ENCODE results near the gene NDRG3.
"Not testable (repeated sequence)": the region's sequence is repeated elsewhere in the genome, so short reads cannot be mapped to it uniquely, and the experiment has no call there.

NDRG3 gene

GRCh38 chr20:36758276-36758675, 12.4 kb upstream of the NDRG3 start:
- DNase-seq = no peak

DNA sequence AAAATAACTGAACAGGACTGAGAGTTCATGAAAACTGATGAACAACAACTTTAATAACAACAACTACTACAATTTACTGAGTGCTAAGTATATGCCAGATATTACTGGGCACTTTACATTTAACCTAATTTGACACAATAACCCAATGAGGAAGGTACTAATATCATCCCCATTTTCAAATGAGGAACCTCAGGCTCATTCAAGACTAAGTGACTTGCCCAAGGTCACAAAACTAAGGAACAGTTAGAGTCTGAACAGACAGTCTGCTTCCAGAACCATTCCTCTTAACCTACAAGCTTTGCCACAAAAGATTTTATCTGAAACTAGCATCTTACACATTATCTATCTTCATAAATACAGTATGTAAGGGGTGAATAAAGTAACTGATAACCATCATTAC, 10.6 kb upstream of the NDRG3 start:
- no peak for DNase-seq

DNA sequence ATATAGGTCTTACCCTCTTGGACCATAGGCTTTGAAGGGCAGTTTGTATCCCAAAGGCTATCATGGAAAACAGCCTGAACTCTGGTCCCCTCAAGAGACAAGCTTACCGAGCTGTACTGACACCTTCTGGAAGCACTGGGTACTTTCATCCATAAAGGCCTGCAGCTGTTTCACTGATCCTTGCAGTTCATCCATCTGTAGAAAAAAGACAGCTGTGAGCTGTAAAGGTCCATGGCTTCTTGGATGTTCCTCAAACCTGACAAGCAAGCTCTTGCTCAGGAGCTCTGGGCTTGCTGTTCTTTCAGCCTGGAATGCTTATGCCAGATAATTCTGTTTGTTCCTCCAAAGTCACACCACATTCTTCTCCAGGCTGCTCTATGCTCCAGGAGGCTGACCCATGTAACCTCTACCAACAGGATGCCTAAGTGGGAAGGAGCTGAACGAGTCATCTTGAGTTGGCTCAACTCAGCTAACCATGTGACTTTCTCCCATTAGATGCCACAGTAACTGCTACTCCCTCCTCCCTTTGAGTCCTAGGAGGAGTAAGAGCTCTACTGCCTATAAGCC, 8.8 kb upstream of the NDRG3 start:
- DNase-seq = peak; percentile 69

GRCh38 chr20:36752582-36752981, 6.7 kb upstream of the NDRG3 start:
- no peak for DNase-seq

GRCh38 chr20:36745234-36745926, 510 bp downstream of the NDRG3 start:
- DNase-seq = no peak

DNA sequence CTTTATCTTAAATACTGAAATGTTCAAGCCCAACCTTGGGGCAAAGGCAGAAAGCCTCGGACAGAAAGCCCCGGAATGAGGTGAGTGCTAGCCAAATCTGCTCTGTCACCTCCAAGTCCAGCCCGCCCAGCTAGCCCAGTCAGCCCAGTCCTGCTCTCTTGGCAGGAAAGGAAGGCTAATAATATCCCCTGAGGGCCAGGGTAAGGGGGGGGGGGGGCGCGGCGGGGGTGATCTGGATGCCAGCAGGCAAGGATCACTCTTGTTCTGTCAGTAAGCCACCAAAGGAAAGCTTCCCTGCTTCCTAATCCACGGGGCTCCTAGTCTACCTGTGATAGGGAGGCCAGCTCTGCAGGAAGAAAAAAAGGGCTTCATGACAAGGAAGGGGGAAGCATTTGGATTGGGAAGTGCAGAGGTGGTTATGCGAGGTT, 1.1 kb downstream of the NDRG3 start:
- no peak for DNase-seq

DNA sequence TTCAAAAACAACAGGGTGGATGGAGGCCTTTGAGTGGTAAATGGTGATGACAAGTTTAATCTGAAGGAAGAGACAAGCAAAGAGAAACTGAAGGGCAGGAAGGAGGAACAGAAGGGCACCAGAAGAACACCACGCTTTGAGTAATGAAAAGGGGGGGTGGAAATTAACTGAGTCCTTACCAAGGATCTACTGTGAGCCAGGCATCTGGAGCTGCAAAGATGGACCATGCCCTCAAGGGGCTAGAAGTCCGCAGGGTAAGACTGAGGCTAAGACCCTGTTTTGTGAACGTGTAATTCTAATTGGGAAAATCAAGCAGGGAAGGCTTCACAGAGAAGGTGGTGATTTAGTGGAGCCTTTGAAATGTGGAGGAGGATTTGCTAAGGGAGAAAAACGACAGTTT, 1.6 kb downstream of the NDRG3 start:
- DNase-seq = no peak

DNA sequence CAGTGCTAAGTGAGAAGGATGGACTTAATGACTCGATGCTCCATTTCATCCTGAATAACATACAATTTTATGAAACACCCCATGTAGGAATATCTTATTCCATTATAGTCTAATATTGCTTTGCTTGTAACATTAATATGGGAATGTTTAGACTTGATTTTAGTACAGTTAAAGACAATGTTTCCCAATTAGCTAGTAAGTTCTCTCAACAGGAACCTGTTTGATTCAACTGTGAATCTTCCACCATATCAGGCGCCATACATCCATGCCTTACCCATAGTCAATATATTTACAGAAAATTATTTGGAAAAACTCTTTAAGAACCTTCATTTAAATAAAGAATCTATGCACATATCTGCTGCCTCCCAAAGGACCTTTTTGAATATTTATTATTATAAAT, 3.3 kb downstream of the NDRG3 start:
- DNase-seq = no peak

GRCh38 chr20:36741072-36741471, 4.8 kb downstream of the NDRG3 start:
- no peak for DNase-seq

DNA sequence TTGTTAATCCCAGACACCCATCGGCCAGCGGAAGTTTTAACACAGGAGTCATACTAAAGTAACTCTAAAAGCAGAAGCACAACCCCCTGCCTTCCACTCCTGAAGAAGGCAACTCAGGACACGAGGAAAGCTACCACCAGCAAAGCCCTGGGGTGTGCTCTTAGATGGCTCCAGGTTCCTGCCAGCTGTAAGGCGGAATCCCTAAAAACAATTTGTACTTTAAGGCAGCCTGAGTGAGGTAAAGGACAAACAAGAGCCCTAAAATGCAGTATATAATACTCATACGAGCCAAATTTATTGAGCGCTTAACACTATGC, 8.7 kb downstream of the NDRG3 start:
- DNase-seq = no peak

GRCh38 chr20:36736451-36737182, 9.3 kb downstream of the NDRG3 start:
- DNase-seq = no peak

DNA sequence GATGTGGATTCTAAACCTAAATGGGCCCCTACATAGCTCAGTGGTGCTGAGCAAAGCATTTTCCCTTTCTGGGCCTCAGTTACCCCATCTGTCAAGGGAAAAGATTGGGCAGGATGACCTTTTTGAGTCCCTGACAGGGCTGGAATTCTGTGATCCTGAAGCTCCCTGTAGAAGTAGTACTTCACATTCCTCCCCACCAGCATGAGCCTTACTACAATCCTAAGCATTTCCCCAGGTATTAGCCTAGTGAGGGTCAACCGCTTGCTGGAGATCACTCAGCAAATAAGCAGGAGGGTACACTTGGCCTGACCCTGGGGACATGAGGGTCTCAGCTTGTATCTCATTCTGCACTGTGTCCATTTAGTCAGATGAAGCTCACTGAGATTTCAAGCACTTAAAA, 13.4 kb downstream of the NDRG3 start:
- no peak for DNase-seq

DNA sequence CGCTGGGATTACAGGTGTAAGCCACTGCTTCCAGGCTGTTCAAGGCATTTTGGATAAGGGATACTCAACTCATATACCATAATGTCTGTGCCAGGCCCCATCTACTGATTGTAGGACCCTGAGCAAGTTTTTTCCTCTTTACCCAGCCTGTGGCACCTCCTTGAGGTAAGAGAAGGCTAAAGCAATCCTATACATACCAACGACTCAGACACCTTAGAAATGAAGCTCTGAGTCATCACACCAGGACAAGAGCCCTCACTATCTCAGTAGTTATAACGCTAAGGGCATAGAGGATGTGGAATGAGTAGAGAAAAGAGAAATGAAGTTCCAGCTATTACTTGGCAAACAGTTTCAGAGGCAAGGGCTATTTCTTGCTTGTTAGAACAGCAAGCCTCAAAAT, 16.9 kb downstream of the NDRG3 start:
- no peak for DNase-seq

- DNase-seq = no peak
Observed at GRCh38 chr20:36726168-36726567, 19.7 kb downstream of the NDRG3 start.

- DNase-seq = peak; percentile 65
Observed at GRCh38 chr20:36720510-36720909, 25.4 kb downstream of the NDRG3 start.

DNA sequence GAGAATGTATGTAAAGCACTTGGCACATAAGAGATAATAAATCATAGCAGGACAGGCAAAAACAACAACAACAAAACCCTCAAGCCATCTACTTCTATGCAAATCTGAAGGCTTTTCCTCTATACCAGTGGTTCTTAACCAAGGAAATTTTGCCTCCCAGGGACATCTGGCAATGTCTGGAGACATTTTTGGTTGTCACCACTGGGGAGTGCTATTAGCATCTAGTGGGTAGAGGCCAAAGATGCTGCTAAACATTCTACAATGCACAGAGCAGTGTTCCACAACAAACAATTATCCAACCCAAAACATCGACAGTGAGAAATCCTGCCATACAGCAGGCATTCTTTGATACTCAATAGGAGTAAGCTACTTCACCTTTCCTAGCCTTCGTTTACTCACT, 28.2 kb downstream of the NDRG3 start:
- no peak for DNase-seq

GRCh38 chr20:36717021-36717420, 28.9 kb downstream of the NDRG3 start:
- DNase-seq = no peak

GRCh38 chr20:36712775-36713174, 33.1 kb downstream of the NDRG3 start:
- no peak for DNase-seq

- no peak for DNase-seq
Observed at GRCh38 chr20:36709126-36709525, 36.8 kb downstream of the NDRG3 start.

GRCh38 chr20:36703530-36703929, 42.4 kb downstream of the NDRG3 start:
- DNase-seq = no peak

- no peak for DNase-seq
Observed at GRCh38 chr20:36700438-36700837, 45.5 kb downstream of the NDRG3 start.

GRCh38 chr20:36695467-36695866, 50.4 kb downstream of the NDRG3 start:
- DNase-seq = not testable (repeated sequence)

DNA sequence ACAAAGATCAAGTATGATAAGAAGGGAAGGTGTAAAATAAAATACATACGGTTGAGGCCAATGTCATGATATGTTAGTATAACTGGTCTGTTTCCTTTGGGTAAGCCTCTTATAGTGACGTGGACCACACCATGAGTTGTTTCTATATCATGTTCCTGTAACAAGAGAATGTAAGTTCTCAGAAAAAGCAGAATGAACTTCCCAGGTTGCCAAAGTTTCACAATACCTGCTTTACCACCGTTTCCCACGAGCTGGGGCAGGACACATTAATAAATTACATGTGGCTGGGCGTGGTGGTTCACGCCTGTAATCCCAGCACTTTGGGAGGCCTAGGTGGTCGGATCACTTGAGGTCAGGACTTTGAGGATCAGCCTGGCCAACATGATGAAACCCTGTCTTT, 57.3 kb downstream of the NDRG3 start:
- no peak for DNase-seq

GRCh38 chr20:36687850-36688249, 58.0 kb downstream of the NDRG3 start:
- DNase-seq = no peak

GRCh38 chr20:36686944-36687343, 58.9 kb downstream of the NDRG3 start:
- DNase-seq = no peak
